Body of pancreas (tissue), 4 donors: Measurements from ENCODE around the gene MUC5B. TPM values are rescaled to one million over a fixed set of nuclear protein-coding genes. Genes with fewer than 3 reads are reported as not detected.

Experiments used
- ATAC-seq: fragments of 150-250 bp; one replicate; pipeline ENCODE4 v1.9.1; 2016
- DNase-seq, 4 donors: peaks; one replicate each; pipeline ENCODE4 v3.0.0-alpha.2; 2019
- H3K27ac ChIP-seq, 4 donors: fragments of 200-600 bp; sonication (generic); 1 replicate in 3 of 4; 2 replicates in 1 of 4; pipeline versions ENCODE4 v1.5.1 to v1.6.1; 2016 to 2019; ENCODE audit warnings: mild to moderate bottlenecking in 1 of 4, mixed read lengths in 1 of 4, moderate library complexity in 1 of 4
- H3K27me3 ChIP-seq, 2 donors: fragments of 200-600 bp; sonication (generic); one replicate each; pipeline ENCODE4 v1.6.0; 2016; ENCODE audit warnings: mild to moderate bottlenecking in 1 of 2
- H3K36me3 ChIP-seq, 2 donors: fragments of 200-600 bp; sonication (generic); replicated peaks in 1 of 2; 2 replicates each; pipeline ENCODE4 v1.5.1; 2016; ENCODE audit warnings: low read depth in 2 of 2; ENCODE audit not compliant: insufficient read depth in 1 of 2
- H3K4me1 ChIP-seq: fragments of 200-600 bp; sonication (generic); one replicate; pipeline ENCODE4 v1.6.0; 2016
- H3K4me3 ChIP-seq, 2 donors: fragments of 200-600 bp; sonication (generic); 1 replicate in 1 of 2; 2 replicates in 1 of 2; pipeline ENCODE4 v1.5.1; 2016 to 2019
- H3K9me3 ChIP-seq, 3 donors: fragments of 200-600 bp; sonication (generic); 1 replicate in 2 of 3; 2 replicates in 1 of 3; pipeline ENCODE4 v1.5.1; 2016
- CTCF ChIP-seq, 7 experiments: fragments of 450-650 bp in 4 of 7; fragments of 200-600 bp in 3 of 7; sonication (generic) in 3 of 7; IDR thresholded peaks; one replicate each; pipeline ENCODE4 v1.5.1; 2016 to 2019; ENCODE audit warnings: antibody characterized with exemption in 7 of 7
- POLR2A ChIP-seq, 3 donors: fragments of 450-650 bp; IDR thresholded peaks; one replicate each; pipeline ENCODE4 v1.6.1; 2016; ENCODE audit warnings: antibody characterized with exemption in 3 of 3, mild to moderate bottlenecking in 2 of 3
- WGBS, 2 donors: methylation state at CpG; one replicate each; pipeline ENCODE4 v1.1.5; 2017; 5-methylcytosine and 5-hydroxymethylcytosine counted together
- intact Hi-C: fragments of 100-400 bp; cut with DNase I; formaldehyde crosslinking; loops from one replicate; pipeline ENCODE4 v1.15.1; 2023
- total RNA-seq, 2 donors: library from RNA; depleted of rRNA; stranded (reverse); fragments of >200 nt; gene quantifications; one replicate each; pipeline ENCODE4 v1.1.0, GENCODE V29; 2016

Gene MUC5B
- total RNA-seq, 2 donors from 2014 or later = 4.6 to 11.4 TPM

- intact Hi-C loops = no loop called here
- no peaks in the 10 kb centered on the region for H3K36me3 ChIP-seq
- peaks cover 14% of the 10 kb centered on the region for H3K4me1 ChIP-seq
- no peak overlapping the region for H3K27ac ChIP-seq
- DNase-seq (no peak), ATAC-seq (no peak)
- H3K4me3 ChIP-seq = no peak overlapping the region
- no peaks in the 10 kb centered on the region for H3K9me3 ChIP-seq
- WGBS, 2 donors = 78 to 83% methylated on average over 3 to 12 of the region's 13 CpGs
- TF ChIP-seq POLR2A (IDR thresholded peaks at IDR 0.05) (no peak), CTCF (IDR thresholded peaks at IDR 0.05) (no peak)
- H3K27me3 ChIP-seq = no peaks in the 10 kb centered on the region
Measured at GRCh38 chr11:1258401-1259075, 35.7 kb downstream of the MUC5B start.

- ATAC-seq = no peak
- WGBS, 2 donors = 40 to 57% methylated on average over 1 to 4 of the region's 7 CpGs
- no peaks in the 10 kb centered on the region for H3K27me3 ChIP-seq
- TF ChIP-seq CTCF (IDR thresholded peaks at IDR 0.05) (no peak), POLR2A (IDR thresholded peaks at IDR 0.05) (no peak)
- H3K36me3 ChIP-seq = no peaks in the 10 kb centered on the region
- intact Hi-C loops = no loop called here
- H3K27ac ChIP-seq = no peak overlapping the region
- H3K4me3 ChIP-seq = no peak overlapping the region
- H3K9me3 ChIP-seq = no peaks in the 10 kb centered on the region
- no peak for DNase-seq
- peaks cover 14% of the 10 kb centered on the region for H3K4me1 ChIP-seq
Measured at GRCh38 chr11:1259076-1259461, 36.2 kb downstream of the MUC5B start.

GRCh38 chr11:1259561-1259960 is 36.7 kb downstream of the MUC5B start:
- Histone ChIP-seq H3K9me3 (no peaks in the 10 kb centered on the region), H3K4me1 (peaks cover 14% of the 10 kb centered on the region), H3K36me3 (no peaks in the 10 kb centered on the region), H3K27ac (no peak overlapping the region), H3K4me3 (no peak overlapping the region), H3K27me3 (no peaks in the 10 kb centered on the region)
- ATAC-seq = no peak
- no peak for DNase-seq
- 76 to 81% methylated on average over 6 to 7 of the region's 9 CpGs for WGBS, 2 donors
- TF ChIP-seq POLR2A (IDR thresholded peaks at IDR 0.05) = no peak
- TF ChIP-seq CTCF (IDR thresholded peaks at IDR 0.05) = no peak
- intact Hi-C loops = no loop called here

- 77% methylated on average over 10 of the region's 10 CpGs; no CpG with 5 or more reads in 1 of the 2 donors for WGBS, 2 donors
- Histone ChIP-seq H3K27me3 (no peaks in the 10 kb centered on the region), H3K4me1 (peaks cover 14% of the 10 kb centered on the region), H3K36me3 (no peaks in the 10 kb centered on the region), H3K4me3 (no peak overlapping the region), H3K9me3 (no peaks in the 10 kb centered on the region), H3K27ac (no peak overlapping the region)
- TF ChIP-seq POLR2A (IDR thresholded peaks at IDR 0.05) (no peak), CTCF (IDR thresholded peaks at IDR 0.05) (no peak)
- DNase-seq (no peak), ATAC-seq (no peak)
- intact Hi-C loops = no loop called here
Measured at GRCh38 chr11:1260023-1260501, 37.2 kb downstream of the MUC5B start.

- TF ChIP-seq CTCF (IDR thresholded peaks at IDR 0.05) = no peak
- TF ChIP-seq POLR2A (IDR thresholded peaks at IDR 0.05) = no peak
- Histone ChIP-seq H3K4me1 (peaks cover 14% of the 10 kb centered on the region), H3K27me3 (no peaks in the 10 kb centered on the region), H3K4me3 (no peak overlapping the region), H3K36me3 (no peaks in the 10 kb centered on the region), H3K27ac (no peak overlapping the region), H3K9me3 (no peaks in the 10 kb centered on the region)
- ATAC-seq (no peak), DNase-seq (no peak)
- 73 to 88% methylated on average over 7 to 13 of the region's 17 CpGs for WGBS, 2 donors
- intact Hi-C loops = no loop called here
Measured at GRCh38 chr11:1260620-1261019, 37.8 kb downstream of the MUC5B start.
